NCI-H2196 treated with DMSO at 0.1 percent for 48 hours (cell line): ENCODE measurements around the gene ACOX3.

ENCODE experiments used
- DNase-seq: peaks from one replicate; lab custom pipeline; 2025; ENCODE audit not compliant: unreplicated experiment; lab: John Stamatoyannopoulos, UW

Gene ACOX3

DNA sequence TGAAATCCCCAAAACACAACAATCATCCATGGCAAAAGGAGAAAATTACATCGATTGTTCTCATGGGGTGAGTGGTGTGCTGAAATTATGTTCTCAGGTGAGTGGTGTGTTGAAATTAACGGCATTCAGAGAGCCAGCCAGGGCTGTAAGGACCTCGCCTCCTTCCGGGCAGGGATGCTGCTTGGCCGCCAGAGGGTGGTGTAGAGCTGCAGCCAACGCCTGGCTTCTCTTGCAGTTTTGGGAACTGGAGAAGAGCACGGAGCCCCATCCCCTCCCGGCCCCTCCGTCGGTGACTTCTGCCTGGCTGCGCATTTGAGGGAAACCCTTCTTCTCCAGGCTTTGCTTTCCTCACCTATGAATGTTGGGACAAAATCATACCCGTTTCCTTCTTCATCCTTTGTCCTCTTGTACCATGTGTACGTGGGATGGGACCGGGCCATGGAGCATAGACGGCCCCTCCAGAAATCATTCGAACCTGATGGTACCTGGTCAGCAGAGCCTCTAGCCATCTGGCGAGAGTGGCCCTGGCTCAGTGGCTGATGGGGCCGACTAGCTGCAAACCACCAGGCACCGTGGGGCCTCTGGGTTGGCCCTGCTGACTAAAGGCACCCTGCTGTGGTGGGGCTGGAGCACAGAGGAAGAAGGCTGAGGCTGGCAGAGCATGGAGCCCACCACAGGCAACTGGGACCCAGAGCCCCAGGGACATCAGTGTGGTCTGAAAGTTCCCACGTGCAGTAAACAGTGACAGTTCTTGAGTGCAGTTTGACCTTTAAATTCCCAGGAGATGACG is 28.4 kb upstream of the ACOX3 start:
- peak; percentile 21 for DNase-seq

DNA sequence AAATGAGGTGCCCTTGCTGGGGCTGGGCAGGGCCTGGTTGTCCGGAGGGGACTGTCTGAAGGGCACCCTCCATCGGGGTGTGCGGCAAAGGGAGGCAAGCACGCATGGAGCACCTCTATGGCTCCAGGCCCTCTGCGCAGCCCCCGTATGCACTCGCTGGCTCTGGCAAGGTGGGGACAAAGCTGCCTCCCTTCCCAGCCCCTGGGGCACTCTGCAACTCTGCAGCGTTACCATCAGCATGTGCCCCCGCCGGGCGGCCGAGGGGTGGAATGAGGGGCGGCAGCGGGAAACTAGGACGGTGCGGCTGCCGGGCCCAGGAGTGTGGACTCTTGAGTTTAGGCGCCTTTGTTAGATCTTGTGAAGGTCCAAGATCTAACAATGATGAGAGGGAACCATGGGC is 26.5 kb upstream of the ACOX3 start:
- no peak for DNase-seq

DNA sequence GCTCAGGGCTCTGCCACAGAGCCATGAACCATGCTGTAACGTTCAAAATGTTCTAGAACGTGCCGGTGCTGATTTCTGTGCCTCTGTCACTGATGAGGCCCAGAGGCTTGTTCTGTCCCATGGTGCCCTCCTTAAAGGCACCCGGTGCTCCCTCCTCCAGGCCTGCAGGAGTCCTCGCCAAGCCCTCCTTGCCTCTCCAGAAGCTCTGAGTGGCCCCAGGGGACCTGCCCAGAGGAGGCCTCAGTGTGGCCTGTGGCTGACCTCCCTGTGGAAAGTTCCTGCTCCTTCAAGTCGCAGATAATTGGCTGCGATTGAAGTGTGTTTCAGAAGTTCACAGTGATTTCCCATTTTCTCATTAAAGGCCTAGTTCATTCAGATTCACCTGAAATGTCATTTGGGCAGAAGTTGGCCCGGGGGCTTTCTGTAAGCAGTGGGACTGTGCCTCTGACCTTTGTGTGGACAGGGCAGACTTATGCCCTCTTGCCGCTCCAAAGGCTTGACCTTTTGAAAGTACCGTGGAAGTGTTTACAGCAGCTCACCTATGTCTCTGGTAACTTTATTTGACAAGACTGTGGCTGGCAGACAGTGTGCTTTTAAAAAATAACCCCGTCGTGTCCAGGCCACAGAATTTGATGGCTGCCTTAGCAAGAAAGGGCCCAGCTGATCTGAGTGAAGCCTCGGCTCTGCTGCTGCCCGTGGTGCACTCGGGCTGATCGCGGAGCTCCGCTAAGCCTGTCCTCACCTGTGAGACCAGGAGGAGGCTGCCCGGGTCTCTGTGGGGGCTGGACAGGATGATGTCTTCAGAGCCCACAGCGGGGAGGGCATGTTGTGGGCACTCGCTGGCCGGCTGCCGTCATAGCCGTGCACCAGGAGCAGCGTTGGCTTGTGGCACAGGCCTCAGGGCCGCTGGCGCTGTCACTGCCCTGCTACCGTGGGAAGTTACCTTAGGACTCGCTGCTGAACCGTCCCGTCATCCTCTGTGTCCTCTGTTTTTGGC is 25.4 kb upstream of the ACOX3 start:
- DNase-seq = no peak

DNA sequence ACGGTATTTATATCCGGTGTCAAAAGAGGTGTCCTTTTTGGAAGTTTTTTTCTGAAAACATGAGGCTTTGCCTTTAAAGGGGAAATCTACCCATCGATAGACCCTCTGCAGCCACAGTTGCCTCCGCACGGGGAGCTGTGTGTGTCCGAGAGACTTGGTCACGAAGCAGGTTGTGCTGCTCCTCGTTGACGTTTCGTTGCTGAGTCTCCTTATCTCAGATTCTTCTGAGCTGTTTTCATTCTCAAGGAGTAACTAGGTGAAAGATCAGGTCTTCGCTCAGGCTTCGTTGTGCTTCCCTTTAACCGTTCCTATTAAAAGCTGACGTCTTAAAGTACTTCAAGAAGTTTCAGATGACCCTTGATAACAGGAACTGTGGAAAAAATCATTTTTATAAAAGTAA is 23.9 kb upstream of the ACOX3 start:
- DNase-seq = no peak

DNA sequence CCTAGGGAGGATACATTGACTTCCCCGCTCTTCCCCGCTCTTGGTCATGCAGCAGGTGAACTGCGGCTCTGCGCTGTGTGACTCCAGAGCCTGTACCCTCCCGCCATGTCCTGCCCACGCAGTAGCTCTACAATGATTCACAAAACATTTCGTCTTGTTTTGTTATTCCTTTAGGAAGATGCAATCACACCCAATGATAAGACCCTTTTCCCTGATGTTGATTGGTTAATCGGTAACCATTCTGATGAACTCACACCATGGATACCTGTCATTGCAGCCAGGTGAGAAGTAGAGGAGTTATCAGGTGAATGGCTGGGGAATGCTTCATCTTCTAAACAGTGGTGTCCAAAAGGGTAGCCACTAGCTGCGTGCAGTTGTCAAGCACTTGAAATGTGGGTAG is 23.3 kb upstream of the ACOX3 start:
- no peak for DNase-seq

DNA sequence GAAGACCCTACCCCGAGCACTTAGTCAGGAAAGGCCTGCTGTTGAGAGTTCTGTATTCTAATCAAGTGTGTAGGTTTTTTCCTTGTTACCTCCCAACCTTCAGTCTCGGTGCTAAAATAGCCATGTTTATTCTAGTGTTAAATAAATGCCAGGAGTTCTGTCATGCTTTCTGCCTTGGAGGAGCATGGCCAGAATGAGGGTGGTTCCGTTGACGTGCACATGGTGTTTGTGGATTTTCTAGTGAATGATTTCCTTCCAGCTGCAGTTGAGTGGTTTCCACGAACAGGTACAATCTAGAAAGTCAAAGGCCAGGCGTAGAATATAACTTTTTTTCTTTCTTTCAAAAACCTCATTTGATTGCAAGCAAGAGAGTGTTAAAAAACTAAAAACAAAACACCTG is 21.1 kb upstream of the ACOX3 start:
- no peak for DNase-seq

DNA sequence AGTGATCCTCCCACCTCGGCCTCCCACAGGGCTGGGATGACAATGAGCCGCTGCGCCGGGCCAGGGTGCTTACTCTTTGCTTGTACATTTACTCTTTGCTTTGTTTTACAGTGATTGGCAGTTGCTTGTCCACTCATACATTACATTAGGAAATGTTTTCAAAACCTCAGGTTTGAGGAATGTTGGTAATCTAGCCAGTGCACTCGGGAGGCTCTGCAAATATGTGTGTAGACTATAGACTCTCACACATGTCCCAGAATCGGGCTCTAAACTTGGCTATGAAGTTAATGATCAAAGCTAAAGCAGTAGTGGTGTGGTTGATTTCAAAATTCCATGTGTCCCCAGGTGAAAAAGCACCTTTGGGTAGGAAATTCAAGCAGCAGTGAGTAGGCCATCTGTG is 20.6 kb upstream of the ACOX3 start:
- DNase-seq = no peak

GRCh38 chr4:8459867-8460445 is 19.4 kb upstream of the ACOX3 start:
- DNase-seq = no peak

- DNase-seq = no peak
Observed at GRCh38 chr4:8457646-8458252, 17.2 kb upstream of the ACOX3 start.

DNA sequence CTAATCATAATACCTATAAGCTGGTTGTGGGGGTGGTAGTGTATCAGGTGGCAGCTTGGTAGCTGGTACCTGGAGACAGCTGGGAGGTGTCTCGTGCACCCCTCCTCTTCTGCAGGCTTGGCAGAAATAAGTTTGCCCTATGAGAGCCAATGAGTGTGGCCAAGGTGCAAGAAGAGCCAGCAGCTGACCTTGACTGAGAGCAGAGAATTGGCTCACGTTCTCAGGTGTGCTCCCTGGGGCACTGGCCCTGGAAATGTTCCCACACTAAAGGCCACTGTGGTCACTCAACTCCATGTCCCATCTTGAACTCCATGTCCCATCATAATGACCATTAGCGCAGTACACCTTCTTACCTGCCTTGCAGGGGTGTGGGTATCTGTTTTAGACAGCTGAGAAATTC is 13.4 kb upstream of the ACOX3 start:
- no peak for DNase-seq

GRCh38 chr4:8451440-8452182 is 11.1 kb upstream of the ACOX3 start:
- no peak for DNase-seq

GRCh38 chr4:8446122-8446521 is 5.6 kb upstream of the ACOX3 start:
- no peak for DNase-seq

GRCh38 chr4:8443801-8444200 is 3.3 kb upstream of the ACOX3 start:
- DNase-seq = no peak

GRCh38 chr4:8442596-8443358 is 2.3 kb upstream of the ACOX3 start:
- no peak for DNase-seq

DNA sequence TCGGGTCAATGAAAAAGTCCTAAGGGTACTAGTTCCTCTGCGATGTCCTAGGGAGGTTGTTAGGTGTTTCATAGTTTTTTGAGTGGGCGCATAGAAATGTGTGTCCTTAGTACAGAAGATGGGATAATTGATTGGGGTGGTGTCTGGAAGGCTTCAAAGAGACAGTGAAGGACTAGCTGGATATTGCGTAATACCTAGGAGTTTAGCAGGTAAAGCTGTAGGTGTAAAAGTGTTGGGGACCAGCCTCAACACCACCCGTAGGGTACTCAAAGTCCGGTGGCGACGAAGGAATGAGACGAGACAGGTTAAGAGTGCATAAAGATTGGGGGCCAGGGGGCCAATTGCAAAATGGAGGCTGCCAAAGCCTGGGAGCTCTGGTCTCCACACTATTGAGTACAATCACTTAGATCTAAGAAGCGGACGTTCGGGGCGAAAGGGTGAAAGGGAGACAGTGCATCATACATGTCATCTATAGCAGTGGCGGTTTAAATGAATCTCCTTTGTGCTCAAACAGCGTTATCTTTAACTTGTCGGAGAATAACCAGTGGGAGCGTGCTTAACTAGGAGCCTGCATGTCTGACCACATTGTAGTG is 1.1 kb upstream of the ACOX3 start:
- DNase-seq = no peak

DNA sequence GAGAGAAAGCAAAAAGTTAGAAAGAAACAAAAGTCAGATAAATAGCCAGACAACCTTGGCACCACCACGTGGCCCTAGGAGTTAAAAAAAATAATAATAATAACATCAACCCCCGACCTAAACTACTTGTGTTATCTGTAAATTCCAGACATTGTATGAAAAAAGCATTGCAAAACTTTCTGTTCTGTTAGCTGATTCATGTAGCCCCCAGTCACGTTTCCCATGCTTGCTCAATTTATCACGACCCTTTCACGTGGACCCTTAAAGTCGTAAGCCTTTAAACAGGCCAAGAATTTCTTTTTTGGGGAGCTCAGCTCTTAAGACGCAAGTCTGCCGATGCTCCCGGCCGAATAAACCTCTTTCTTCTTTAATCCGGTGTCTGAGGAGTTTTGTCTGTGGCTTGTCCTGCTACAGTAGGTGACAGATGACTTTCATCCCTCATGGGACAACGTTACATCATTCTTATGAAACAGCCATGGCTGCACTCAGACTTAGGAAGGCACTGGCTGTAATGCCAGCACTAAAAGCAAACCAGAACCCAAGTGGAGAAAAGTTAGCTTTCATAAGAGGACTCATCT is 520 bp downstream of the ACOX3 start:
- no peak for DNase-seq

GRCh38 chr4:8439168-8439567 is 1.4 kb downstream of the ACOX3 start:
- no peak for DNase-seq

DNA sequence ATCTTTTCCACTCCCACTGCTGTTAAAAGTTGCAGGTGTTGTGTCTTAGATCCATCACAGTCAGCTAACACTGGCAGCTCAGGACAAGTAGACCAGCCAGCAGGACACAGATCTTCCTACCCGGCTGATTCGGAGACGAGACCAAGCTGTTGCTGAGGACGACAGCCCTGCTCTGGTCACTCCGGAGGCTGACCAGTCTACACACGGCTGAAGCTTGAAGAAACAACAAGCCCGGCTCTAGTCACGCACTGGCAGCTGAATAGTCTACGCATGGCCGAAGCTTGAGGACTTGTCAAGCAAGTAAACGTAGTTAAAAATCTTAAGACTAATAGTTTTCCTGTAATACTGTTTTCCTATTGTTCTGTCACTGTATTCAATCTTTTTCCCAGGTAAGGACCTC is 1.8 kb downstream of the ACOX3 start:
- no peak for DNase-seq

DNA sequence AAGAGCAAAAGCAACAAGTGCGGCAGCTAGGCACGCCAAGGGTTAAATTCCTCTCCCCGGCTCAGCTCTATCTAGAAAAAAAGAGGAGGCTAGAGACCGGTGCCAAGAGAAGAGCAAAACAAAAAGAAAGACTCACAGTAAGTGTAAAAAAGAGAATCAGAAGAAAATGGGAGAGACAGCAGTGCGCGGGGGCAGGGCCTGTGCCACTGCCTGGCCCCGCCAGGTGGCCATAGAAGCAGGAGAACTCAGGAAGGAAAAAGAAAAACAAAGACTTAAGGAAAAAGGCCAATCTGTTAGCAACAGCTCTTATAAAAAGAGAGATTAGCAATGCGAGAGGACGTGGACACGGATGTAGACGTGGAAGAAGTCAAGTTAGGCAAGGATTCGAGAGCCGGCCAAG is 3.2 kb downstream of the ACOX3 start:
- DNase-seq = no peak
